Mesendoderm (in vitro differentiated cells): ENCODE data around the gene SKIL. TPM values are rescaled to one million over a fixed set of nuclear protein-coding genes. Genes with fewer than 3 reads are reported as not detected.

Source experiments
- DNase-seq: peaks from one replicate; pipeline ENCODE4 v3.0.0; 2013
- H2AK5ac ChIP-seq: 2 replicates; pipeline ENCODE4 v1.6.1; 2013; ENCODE audit warnings: low read length, inconsistent platforms
- H2BK120ac ChIP-seq: 2 replicates; pipeline ENCODE4 v1.6.1; 2013; ENCODE audit warnings: low read depth, mild to moderate bottlenecking, low read length, moderate library complexity, mixed read lengths
- H2BK15ac ChIP-seq: replicated peaks from 2 replicates; pipeline ENCODE4 v1.6.1; 2013; ENCODE audit warnings: low read depth, mild to moderate bottlenecking, moderate library complexity
- H2BK5ac ChIP-seq: 2 replicates; pipeline ENCODE4 v1.6.1; 2013; ENCODE audit warnings: low read length, inconsistent platforms
- H3K18ac ChIP-seq: 2 replicates; pipeline ENCODE4 v1.6.1; 2013; ENCODE audit warnings: mild to moderate bottlenecking, low read length, mixed read lengths
- H3K23ac ChIP-seq: one replicate; pipeline ENCODE4 v1.6.1; 2013; ENCODE audit warnings: low read length
- H3K27ac ChIP-seq: 2 replicates; pipeline ENCODE4 v1.5.1; 2013; ENCODE audit warnings: low read depth, mild to moderate bottlenecking, inconsistent platforms, low read length, moderate library complexity
- H3K27me3 ChIP-seq: 2 replicates; pipeline ENCODE4 v1.6.1; 2013; ENCODE audit warnings: low read length, control low read depth, mild to moderate bottlenecking, inconsistent platforms; ENCODE audit not compliant: insufficient read depth, poor library complexity
- H3K36me3 ChIP-seq: 2 replicates; pipeline ENCODE4 v1.6.1; 2013; ENCODE audit warnings: low read length, inconsistent platforms; ENCODE audit not compliant: control insufficient read depth, insufficient read depth
- H3K4ac ChIP-seq: one replicate; pipeline ENCODE4 v1.6.1; 2013; ENCODE audit warnings: low read depth, mild to moderate bottlenecking, low read length, moderate library complexity
- H3K4me1 ChIP-seq: 2 replicates; pipeline ENCODE4 v1.6.1; 2013; ENCODE audit warnings: low read depth, low read length, inconsistent platforms; ENCODE audit not compliant: control insufficient read depth
- H3K4me2 ChIP-seq: 2 replicates; pipeline ENCODE4 v1.6.1; 2013; ENCODE audit warnings: low read length
- H3K4me3 ChIP-seq: 2 replicates; pipeline ENCODE4 v1.5.1; 2013; ENCODE audit warnings: mild to moderate bottlenecking, low read length
- H3K56ac ChIP-seq: one replicate; pipeline ENCODE4 v1.6.1; 2013; ENCODE audit warnings: low read length
- H3K79me1 ChIP-seq: 2 replicates; pipeline ENCODE4 v1.6.1; 2013; ENCODE audit warnings: low read length, inconsistent platforms
- H3K79me2 ChIP-seq: 2 replicates; pipeline ENCODE4 v1.6.1; 2013; ENCODE audit warnings: mild to moderate bottlenecking, low read length; ENCODE audit not compliant: control insufficient read depth, insufficient read depth
- H3K9ac ChIP-seq: 2 replicates; pipeline ENCODE4 v1.6.1; 2013; ENCODE audit warnings: low read length, inconsistent platforms
- H4K5ac ChIP-seq: one replicate; pipeline ENCODE4 v1.6.1; 2013; ENCODE audit warnings: low read length
- H4K8ac ChIP-seq: one replicate; pipeline ENCODE4 v1.6.1; 2013; ENCODE audit warnings: low read depth, mild to moderate bottlenecking, control low read depth, low read length, moderate library complexity
- WGBS: extraction: QIAGEN DNeasy Blood & Tissue Kit; methylation state at CpG from one replicate; pipeline ENCODE4 v1.1.7; 2013; ENCODE audit warnings: low lambda C conversion rate, missing lambda C conversion rate; ENCODE audit not compliant: insufficient coverage; ENCODE audit errors: extremely low coverage; 5-methylcytosine and 5-hydroxymethylcytosine counted together
- polyA plus RNA-seq, 2 experiments: library from polyadenylated mRNA; stranded (reverse); fragments of 200-250 nt; gene quantifications; one replicate each; pipeline ENCODE4 v1.2.3, GENCODE V29; 2013

Gene SKIL
- 68.6 TPM for polyA plus RNA-seq (2013, experiment 1 of 2)
- 69.3 TPM for polyA plus RNA-seq (2013, experiment 2 of 2)

DNA sequence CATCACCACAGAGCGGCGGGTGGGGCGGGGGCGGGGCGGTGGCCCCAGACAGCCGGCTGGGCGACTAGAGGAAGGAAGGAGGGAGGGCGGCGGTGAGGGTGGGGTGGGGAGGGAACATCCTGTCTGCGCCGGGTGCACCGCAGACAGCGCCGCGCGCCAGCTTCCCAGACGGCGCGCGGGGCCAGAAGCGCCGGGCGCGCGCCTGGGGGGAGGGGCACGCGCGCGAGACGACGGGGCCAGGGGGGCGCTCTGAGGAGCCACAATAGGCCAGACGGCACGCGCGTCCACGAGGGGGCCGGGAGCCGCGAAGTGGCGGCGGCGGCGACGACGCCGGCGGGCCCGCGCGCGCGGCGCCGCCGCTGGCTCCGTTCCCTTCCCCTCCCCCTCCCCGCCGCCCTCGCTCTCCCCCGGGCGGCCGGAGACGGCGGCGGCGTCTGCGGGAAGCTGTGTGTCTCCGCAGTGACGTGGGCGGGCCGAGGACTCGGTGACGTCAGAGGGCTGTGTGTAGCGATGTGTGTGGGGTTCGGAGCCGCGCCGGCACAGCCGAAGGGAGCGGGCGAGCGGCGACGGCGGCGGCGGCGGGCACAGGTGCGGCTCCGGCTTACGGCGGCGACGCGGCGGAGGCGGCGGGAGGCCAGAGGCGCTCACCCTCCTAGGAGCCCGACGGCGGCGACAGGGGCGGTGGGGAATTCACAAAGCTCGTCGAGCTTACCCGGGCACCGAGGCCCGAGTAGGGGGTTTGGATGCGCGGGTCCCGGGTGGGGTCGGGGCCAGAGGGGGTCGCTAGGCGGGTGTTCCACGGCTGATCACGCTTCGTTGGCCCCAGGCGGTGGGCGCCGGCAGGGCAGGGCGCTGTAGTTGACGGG, at the start of gene SKIL:
Gene SKIL, plus strand, starts transcription at position 540 of the 866 bp plus-strand sequence. CDS start 2,617 bp downstream, outside the sequence.
- peak within 1 kb of the TSS; percentile 98 for H3K18ac ChIP-seq
- no peak within 1 kb of the TSS for H3K23ac ChIP-seq
- H3K79me1 ChIP-seq: no peaks in the 10 kb centered on the region
- no peak within 1 kb of the TSS for H4K5ac ChIP-seq
- peak within 1 kb of the TSS; percentile 64 for H3K4me2 ChIP-seq
- no CpG with 5 or more reads among the region's 124 CpGs for WGBS
- H2BK120ac ChIP-seq: peak within 1 kb of the TSS; percentile 97
- peak within 1 kb of the TSS; percentile 98 for H3K4ac ChIP-seq
- peaks cover 4% of the 10 kb centered on the region for H3K36me3 ChIP-seq
- peak; percentile 97 for DNase-seq
- H2AK5ac ChIP-seq: no peak within 1 kb of the TSS
- no peaks in the 10 kb centered on the region for H3K27me3 ChIP-seq
- H3K9ac ChIP-seq: peak within 1 kb of the TSS; percentile 84
- H3K79me2 ChIP-seq: peaks cover 42% of the 10 kb centered on the region
- peak within 1 kb of the TSS; percentile 75 for H3K4me3 ChIP-seq
- peak within 1 kb of the TSS; percentile 97 for H3K56ac ChIP-seq
- peak within 1 kb of the TSS; percentile 99 for H4K8ac ChIP-seq
- peak within 1 kb of the TSS; percentile 96 for H2BK15ac ChIP-seq
- H3K27ac ChIP-seq: peak within 1 kb of the TSS; percentile 99
- H2BK5ac ChIP-seq: peak within 1 kb of the TSS; percentile 84
- H3K4me1 ChIP-seq: peaks cover 8% of the 10 kb centered on the region

GRCh38 chr3:170309046-170309445, 48.5 kb upstream of the SKIL start:
- Histone ChIP-seq H2BK5ac (no peak overlapping the region), H3K56ac (no peak overlapping the region), H3K23ac (no peak overlapping the region), H3K79me2 (no peaks in the 10 kb centered on the region), H3K18ac (no peak overlapping the region), H2BK120ac (no peak overlapping the region), H3K36me3 (no peaks in the 10 kb centered on the region), H2BK15ac (no peak overlapping the region), H4K5ac (no peak overlapping the region), H3K4me3 (no peak overlapping the region), H2AK5ac (no peak overlapping the region), H4K8ac (no peak overlapping the region), H3K4ac (no peak overlapping the region), H3K9ac (no peak overlapping the region), H3K79me1 (no peaks in the 10 kb centered on the region), H3K4me2 (no peak overlapping the region), H3K27ac (no peak overlapping the region), H3K27me3 (no peaks in the 10 kb centered on the region), H3K4me1 (no peaks in the 10 kb centered on the region)
- no CpG with 5 or more reads among the region's 1 CpG for WGBS
- no peak for DNase-seq

DNA sequence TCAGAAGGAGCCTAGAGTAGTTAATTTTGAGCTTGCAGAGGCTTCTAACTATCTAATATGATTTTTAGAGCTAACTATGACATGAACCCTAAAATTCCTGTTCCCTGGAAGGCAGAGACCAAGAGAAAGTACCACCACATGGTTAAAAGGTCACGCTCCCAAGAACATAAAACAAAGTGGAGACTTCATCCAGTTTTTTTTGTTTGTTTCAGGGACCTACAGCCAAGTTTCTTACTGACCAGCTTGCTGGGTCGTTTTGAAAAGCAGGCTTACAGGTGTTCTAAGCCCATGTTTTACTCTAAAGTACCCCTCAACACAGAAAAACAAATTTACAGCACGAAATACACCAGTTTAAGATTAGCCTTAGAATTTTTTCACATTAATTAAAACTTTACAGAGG, 39.6 kb upstream of the SKIL start:
- no peak overlapping the region for H3K4me3 ChIP-seq
- H3K56ac ChIP-seq: no peak overlapping the region
- no peak overlapping the region for H3K9ac ChIP-seq
- no peak overlapping the region for H2BK5ac ChIP-seq
- H3K79me2 ChIP-seq: no peaks in the 10 kb centered on the region
- H3K79me1 ChIP-seq: no peaks in the 10 kb centered on the region
- H3K27me3 ChIP-seq: no peaks in the 10 kb centered on the region
- no peak for DNase-seq
- H2AK5ac ChIP-seq: no peak overlapping the region
- no peaks in the 10 kb centered on the region for H3K36me3 ChIP-seq
- no peak overlapping the region for H4K8ac ChIP-seq
- H3K4me2 ChIP-seq: no peak overlapping the region
- no peak overlapping the region for H3K27ac ChIP-seq
- no peak overlapping the region for H2BK120ac ChIP-seq
- H3K4me1 ChIP-seq: peaks cover 4% of the 10 kb centered on the region
- H3K4ac ChIP-seq: no peak overlapping the region
- no peak overlapping the region for H4K5ac ChIP-seq
- H3K23ac ChIP-seq: no peak overlapping the region
- H2BK15ac ChIP-seq: peak overlapping the region; percentile 93
- no CpG with 5 or more reads among the region's 3 CpGs for WGBS
- H3K18ac ChIP-seq: no peak overlapping the region

- Histone ChIP-seq H3K4me2 (no peak overlapping the region), H3K18ac (peak overlapping the region; percentile 84), H3K56ac (no peak overlapping the region), H3K4ac (peak overlapping the region; percentile 70), H2AK5ac (no peak overlapping the region), H2BK120ac (peak overlapping the region; percentile 98), H3K79me2 (no peaks in the 10 kb centered on the region), H2BK15ac (peak overlapping the region; percentile 96), H4K8ac (no peak overlapping the region), H3K9ac (no peak overlapping the region), H3K79me1 (no peaks in the 10 kb centered on the region), H3K27ac (peak overlapping the region; percentile 42), H3K27me3 (no peaks in the 10 kb centered on the region), H3K4me3 (no peak overlapping the region), H3K23ac (no peak overlapping the region), H4K5ac (no peak overlapping the region), H3K36me3 (no peaks in the 10 kb centered on the region), H2BK5ac (no peak overlapping the region), H3K4me1 (peaks cover 4% of the 10 kb centered on the region)
- WGBS: no CpG with 5 or more reads among the region's 7 CpGs
- peak; percentile 92 for DNase-seq
These were observed 36.9 kb upstream of the SKIL start for GRCh38 chr3:170320461-170321121.

GRCh38 chr3:170321321-170322034, 36.0 kb upstream of the SKIL start:
- Histone ChIP-seq H3K4me3 (no peak overlapping the region), H3K56ac (no peak overlapping the region), H2BK5ac (no peak overlapping the region), H2AK5ac (no peak overlapping the region), H3K4me2 (no peak overlapping the region), H2BK120ac (peak overlapping the region; percentile 82), H4K5ac (no peak overlapping the region), H3K36me3 (no peaks in the 10 kb centered on the region), H3K27ac (peak overlapping the region; percentile 23), H3K79me1 (no peaks in the 10 kb centered on the region), H3K27me3 (no peaks in the 10 kb centered on the region), H3K4ac (no peak overlapping the region), H3K79me2 (no peaks in the 10 kb centered on the region), H2BK15ac (no peak overlapping the region), H4K8ac (no peak overlapping the region), H3K18ac (peak overlapping the region; percentile 39), H3K9ac (no peak overlapping the region), H3K4me1 (peaks cover 4% of the 10 kb centered on the region), H3K23ac (no peak overlapping the region)
- WGBS: 100% methylated on average over 2 of the region's 11 CpGs
- peak; percentile 24 for DNase-seq
